HG03280 (cell line): ENCODE data around the gene MYO1D.
A peak's percentile ranks its signal among the peaks of the same experiment; 100 is the strongest.
"Not testable (repeated sequence)": the region's sequence is repeated elsewhere in the genome, so short reads cannot be mapped to it uniquely, and the experiment has no call there.

Source experiments
- ATAC-seq: cut with Tn5 transposase; IDR thresholded peaks from one replicate; pipeline ENCODE4 v1.9.1; 2021; ENCODE audit warnings: mild to moderate bottlenecking, moderate library complexity; ENCODE audit not compliant: unreplicated experiment

The MYO1D gene

DNA sequence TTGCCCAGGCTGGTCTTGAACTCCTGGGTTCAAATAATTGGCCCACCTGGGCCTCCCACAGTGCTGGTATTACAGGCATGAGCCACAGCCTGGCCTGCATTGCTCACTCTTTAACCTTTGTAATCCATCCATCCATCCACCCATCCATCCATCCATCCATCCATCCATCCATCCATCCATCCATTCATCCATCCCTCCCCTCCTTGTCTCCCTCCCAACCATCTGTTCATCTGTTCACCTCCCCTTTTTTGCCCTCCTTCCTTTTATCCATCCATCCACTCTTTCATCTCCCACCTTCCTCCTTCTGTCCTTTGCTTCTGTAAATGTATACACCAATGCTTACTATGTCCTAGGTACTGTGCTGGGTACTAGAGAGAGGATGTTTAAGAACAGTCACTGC, 324.6 kb downstream of the MYO1D start:
- no peak for ATAC-seq

DNA sequence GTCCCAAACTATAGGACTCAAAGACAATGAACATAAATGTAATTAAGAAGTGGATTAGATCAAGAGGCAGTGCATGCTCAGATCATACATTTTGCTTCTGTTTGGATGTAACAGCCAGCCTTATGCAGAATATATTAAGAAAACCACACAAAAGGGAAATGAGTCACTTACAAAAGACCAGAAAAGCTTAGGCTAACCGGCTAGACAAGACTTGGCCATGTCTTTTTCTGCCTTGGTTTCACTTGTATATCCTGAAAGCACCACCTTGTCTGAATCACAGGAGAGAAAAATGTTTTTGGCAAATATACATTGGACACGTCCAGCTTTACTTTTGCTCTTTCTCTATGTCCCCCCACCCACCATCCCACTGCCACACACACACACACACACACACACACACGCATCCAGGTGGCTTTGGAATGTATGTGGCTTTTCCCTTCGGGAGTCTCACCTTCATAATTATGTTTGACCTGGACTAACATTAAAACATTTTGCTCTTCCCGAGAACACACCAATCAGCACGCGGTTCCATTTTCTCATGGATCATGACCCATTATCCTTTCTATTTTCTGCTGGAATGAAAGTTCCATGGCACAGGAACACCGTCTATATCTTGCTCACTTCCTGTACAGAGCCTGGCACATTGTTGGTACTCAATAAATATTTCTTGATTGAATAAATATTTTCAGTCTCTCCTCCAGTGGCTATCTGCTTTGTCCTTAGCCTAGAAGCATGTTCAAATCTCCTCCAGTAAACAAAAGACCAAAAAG, 325.6 kb downstream of the MYO1D start:
- ATAC-seq, result no peak

DNA sequence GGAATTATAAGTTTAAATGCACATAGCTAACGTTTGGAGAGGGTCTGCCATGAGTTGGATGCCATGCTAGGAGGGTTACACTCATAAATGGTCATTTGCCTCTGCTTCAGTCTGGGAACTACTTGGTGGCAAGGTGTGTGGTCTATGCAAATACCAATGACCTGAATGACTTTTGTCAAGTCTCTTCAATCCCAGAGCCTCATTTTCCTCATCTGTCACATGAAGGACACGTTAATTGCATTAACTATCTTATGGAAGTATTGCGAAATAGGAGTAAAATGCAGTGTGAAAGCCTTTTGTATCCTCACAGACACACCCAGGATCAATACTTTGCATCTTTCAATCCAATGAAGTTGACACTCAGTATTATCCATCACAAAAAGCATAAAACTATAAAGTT, 327.4 kb downstream of the MYO1D start:
- no peak for ATAC-seq

DNA sequence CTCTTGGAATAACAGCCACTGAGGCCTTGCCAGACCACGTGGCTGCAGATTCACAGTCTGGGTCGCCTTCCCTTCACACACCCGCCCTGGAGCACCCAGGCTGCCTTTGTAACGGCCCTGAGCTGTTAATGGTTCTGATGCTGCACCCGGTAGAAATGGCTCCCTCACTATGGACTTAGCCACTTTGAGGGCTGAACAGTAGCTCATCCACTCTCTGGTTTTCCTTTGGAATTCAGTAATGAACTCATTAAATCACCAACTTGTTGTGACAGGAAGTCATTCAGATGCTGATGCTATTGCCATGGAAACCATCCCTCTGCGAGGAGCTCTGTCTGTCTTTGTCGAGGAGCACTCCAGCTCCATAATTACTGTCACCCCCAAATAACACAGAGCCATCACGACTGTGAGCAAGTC, 330.9 kb downstream of the MYO1D start:
- no peak for ATAC-seq

DNA sequence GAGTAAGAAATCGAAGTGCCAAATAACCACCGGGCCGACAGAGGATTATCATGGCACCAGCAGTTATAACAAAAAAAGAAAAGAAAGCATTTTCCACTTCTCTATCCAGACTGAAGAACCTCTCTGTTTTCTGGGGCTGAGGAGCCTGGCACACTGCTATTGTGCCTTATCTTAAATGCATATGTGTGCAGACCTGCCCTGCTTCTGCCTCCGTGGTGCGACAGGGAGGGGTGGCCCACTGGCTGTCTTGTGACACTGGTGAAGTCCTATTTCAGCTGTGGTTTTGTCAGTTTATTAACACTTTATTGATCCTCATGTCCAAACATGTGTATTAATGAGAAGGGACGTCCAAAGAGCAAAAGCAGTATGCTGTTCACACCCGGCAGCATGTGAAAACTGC, 334.7 kb downstream of the MYO1D start:
- no peak for ATAC-seq

DNA sequence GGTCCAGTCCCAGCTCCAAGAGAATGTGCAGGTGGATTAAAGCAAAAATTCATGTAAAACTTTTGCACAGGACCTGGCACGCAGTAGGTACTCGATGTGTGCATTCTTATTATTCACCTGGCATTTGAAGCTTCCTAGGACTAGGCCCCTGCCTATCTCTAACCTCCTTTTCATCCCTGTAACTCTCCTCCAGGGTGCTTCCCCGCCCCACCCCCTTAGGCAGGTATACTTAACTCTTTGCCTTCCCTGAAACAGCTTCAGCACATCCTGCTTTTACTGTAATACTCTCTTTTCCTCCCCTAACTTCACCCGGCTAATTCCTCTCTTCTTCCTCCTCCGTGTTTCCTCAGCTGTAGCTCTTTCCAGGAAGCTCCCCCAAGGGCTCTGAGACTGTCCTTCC, 335.3 kb downstream of the MYO1D start:
- ATAC-seq, result no peak

DNA sequence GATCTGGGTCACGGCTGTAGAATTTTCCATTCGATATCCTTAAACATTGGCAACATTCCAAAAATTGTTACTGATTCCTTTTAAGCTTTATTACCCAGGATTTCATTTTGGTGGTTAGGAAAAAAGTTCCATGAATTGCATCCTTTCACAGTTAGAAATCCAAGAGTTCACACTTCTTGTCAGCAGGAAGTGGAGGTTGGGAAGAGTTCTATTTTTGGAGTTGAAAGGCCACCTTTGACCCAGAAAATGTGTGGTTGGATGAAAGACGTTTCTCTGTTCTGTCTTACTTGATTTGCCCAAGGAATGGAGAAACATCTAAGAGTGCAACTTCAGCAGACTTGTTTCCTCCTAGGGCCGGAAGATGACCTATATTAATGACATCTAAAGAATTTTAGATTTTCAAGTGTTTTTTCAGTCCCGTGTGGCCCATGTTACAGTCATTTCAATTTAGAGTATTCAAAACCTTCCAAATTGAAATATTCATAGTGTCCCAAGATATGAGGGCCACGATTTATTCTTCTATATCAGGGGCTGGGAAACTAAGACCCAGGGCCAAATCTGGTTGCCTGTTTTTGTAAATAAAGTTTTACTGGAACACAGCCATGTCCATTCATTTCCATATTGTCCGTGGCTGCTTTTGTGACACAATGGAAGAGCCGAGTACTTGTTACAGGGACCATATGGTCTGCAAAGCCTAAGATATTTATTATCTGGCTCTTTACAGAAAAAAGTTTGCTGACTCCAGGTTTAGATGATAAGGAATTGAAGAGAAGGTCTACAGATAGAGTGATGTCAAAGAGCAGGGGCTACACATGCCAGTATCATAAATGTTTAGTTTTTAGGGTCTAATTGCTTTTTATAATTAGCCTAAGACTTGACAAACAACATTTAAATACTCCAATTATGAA, 339.9 kb downstream of the MYO1D start:
- no peak for ATAC-seq

DNA sequence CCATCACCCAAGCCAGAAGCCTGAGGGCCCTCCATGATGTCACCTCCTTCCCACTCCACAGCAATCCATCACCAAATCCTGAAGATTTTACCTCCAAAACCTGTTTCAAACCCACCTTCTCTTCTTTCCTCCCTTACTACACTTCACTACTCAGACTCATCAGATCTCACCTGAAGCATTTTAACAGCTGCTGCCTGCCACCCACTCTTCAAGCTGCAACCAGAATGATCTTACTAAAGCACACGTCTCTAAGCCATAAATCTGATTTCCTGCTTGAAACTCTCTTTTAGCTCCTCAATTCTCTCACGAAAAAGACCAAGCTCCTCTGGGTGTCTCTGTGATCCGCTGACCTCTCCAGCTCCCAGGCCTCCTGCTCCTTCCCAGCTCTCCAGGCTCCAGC, 343.6 kb downstream of the MYO1D start:
- no peak for ATAC-seq

DNA sequence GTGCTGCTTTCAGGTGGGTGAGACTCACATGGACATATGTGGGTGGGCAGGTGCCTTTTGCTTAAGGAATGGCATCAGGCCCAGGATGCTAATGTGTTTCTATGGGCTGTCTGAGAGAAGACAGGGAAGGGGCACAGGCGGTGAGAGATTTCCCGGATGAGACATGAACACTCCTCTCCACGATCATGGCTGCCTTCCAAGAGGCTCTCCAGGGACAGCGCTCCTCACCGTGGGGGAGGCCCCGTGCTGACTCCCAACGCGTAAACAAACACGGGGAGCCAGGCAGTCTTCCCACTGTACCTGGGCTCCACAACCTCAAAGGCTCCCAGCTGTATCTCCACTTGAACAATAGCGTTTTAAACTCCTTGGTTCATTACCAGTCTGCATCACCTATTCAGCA, 347.3 kb downstream of the MYO1D start:
- no peak for ATAC-seq

DNA sequence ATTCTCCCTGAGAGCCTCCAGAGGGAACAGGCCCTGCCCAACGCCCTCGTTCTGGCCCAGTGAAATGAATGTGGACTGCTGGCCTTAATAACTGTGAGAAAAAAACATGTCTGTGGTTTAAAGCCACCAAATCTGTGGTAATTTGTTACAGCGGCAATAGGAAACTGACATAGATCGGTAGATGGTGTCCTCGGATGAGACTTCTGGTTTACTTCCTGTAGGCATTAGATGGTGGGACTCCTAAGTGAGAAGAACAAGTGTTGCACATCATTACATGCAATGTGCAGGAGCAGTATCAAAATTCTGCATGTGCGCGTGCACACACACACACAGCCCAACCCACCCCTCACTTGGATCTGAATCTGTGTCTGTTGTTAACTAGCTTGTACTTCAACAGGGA, 348.1 kb downstream of the MYO1D start:
- no peak for ATAC-seq

DNA sequence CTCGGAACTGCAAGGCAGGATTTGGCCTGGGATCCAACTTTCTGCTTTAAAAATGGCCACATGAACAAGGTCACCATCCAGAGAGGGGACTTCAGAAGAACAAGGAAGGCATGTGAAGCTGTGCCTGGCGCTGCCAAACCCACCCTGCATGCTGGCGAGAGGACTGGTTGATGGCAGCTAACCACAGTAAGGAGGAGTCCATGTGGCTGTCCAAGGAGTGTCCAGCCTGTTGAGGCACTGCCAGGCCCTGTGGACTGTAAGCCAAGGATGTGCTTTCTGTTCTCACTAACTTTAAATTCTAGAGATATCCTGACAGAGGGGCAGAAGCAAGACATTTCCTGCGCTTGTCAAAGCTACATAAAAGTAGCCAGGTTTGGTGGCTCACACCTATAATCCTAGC, 349.8 kb downstream of the MYO1D start:
- no peak for ATAC-seq

DNA sequence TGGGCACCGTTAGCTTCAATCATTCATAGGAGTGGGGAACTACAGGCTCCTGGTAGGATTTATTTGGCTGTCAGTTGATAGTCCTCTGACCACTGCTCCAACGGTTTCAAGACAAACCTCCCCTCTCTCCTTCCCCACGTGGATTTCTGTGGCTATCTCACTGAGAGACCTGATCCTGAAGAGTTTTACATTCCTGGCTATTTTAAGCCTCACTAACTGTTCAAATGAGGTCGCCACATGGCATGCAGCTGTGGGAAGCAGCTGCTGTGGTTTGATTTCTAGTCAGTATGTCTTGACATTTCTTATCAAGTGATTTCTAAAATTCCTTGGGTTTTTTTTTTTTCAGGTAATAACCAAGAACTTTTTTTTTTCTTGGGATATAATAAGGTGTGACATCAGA, 351.8 kb downstream of the MYO1D start:
- ATAC-seq, result no peak

DNA sequence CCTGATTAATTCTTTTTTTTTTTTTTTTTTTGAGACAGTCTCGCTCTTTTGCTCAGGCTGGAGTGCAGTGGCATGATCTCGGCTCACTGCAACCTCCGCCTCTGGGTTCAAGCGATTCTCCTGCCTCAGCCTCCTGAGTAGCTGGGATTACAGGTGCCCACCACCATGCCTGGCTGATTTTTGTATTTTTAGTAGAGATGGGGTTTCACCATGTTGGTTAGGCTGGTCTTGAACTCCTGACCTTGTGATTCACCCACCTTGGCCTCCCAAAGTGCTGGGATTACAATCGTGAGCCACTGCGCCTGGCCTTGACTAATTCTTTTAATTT, 352.4 kb downstream of the MYO1D start:
- not testable (repeated sequence) for ATAC-seq

DNA sequence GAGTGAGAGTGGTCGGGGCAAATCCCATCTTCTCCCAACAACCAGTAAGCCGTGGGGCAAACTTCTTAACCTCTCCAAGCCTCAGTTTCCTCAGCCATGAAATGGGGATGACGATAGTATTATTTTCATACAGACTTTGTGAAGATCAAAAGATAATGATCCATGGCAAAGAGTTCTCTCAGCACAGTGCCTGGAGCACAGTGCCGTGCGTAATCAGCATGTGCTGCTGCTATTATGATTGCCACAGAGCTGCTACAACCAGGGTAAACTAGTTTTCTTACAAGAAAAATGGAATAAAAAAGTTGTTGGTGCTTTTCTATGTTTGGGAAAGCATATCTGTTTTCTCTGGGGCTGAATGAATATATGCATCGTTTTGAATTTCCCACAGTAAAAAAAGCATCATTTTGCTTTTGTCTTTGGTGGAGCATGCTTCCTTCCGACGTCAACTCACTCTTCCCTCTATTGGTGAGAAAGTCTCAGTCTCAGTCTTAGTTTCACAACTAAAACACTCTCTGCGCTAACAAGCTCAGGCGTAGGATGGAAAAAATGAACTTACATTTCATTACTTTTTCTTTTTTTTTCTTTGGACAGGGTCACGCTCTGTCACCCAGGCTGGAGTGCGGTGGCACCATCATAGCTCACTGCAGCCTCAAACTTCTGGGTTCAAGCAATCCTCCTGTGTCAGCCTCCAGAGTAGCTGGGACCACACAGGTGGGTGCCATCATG, 352.9 kb downstream of the MYO1D start:
- no peak for ATAC-seq

DNA sequence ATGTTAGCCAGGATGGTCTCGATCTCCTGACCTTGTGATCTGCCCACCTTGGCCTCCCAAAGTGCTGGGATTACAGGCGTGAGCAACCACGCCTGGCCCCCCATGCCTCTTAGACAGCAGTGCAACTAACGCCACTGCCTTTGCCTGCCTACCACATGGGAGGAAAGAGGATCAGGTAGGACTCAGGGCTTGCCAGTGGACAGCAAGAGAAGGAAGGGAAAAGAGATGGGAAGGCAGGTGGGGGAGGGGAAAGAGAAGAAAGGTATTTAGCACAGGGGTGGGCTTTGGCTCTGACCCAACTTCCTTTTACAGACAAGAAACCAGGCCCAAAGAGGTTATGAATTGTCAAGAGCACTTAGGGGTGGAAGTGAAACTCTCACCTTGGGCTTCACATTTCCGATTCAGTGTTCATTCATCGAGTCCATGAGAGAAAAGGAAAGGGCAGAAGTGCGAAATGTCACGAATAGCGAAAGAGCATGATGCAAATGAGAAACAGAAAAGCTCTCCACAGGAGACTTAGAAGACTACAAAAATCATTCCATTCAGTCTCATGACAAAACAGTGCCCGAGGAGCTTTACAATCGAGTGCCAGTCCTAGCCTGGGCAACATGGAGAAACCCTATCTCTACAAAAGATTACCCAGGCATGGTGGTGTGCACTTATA, 353.8 kb downstream of the MYO1D start:
- ATAC-seq, result peak; percentile 44

DNA sequence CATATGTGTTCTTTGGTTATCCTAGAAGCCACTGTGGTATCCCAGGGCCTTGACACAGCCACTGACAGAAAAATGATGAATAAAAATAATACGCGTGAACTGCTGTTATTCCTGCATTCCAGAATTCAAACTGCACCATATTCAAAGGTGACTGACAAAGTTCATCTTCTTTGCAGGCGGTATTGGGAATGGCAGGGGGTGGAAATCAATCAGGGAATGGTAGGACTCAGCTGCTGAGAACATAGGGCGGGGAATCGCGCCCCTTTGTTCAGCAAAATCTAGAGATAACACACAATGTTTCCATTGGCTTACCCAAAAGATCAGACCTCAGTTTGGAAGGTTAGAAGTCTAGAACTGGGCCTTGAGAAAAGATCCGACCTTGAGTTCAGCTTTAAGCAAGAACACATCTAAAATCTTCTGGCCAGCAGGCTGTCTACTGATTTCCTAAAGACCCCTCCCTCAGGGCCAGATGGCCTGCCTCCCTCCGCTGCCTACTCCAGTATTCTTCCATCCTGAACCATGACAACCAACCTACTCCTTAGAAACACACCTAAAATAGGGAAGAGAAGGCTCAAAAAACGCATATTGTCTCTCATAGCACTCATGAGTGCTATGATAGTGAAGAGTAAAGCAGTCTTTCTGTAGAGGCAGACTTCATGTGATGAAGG, 356.1 kb downstream of the MYO1D start:
- no peak for ATAC-seq

DNA sequence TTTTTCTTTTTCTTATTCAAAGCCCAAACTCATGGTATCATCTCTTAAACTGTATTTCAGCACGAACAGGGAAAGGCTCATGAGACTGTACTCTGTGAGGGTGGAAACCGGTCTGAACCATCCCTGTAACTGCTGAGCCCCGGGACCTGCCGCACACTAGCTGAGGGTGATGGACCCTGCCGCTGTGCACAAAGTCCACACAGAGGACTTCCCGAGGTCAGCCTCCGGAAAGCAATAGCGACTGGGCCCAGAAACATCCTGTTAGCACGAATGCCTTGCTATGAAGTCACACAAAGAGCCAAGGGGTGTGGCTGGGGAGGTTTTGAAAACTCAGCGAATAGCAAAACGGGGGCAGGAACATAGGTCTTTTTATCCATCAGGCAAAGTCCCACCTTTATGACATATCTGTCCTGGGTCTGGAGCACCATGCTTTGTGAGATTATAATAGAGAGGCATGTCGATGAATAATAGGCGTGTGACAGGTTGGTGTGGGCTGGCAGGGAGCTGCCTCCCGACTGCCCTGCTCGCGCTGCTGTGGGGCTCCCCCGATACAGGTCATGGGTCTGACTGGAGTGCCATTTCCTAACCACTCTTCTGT, 356.7 kb downstream of the MYO1D start:
- no peak for ATAC-seq

DNA sequence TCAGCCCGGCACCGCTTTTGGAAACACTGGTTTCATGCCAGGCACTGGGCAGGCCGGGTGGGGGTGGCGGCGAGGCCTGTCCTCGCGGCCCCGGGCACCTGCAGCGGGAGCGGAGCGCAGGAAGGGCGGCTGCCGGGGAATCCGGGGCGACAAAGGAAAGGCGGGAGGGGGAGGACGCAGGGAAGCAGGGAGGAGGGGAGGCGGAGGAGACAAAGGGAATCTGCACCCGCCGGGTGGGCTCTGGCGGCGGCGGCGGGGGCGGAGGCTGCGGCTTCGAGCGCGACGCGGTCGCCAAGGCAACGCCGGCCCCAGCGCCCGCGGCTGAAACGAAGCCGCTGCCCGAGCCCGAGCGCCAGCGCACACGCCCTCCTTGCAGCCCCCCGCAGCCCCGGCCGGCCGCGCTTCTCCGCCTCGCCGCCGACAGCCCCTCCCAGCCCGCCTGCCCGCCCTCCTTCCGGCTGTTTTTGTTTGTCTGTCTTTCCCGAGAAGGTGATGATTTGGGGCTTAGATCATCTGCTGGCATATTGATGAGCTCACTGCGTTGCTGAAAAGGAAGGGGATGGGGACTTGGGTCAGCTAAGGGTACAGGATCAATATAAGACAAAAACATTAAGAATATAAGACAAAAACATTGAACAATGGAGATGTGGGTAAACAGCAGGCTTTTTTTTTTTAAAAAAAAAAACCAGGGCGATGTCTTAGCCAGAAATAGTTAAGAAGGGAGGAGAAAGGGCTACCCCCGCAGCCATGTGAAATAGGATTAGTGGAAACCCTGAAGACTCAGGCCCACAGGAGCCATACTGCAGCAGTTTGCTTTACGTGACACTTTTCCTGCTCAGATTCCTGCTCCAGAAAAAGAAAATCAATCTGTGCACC, 357.5 kb downstream of the MYO1D start:
- no peak for ATAC-seq

DNA sequence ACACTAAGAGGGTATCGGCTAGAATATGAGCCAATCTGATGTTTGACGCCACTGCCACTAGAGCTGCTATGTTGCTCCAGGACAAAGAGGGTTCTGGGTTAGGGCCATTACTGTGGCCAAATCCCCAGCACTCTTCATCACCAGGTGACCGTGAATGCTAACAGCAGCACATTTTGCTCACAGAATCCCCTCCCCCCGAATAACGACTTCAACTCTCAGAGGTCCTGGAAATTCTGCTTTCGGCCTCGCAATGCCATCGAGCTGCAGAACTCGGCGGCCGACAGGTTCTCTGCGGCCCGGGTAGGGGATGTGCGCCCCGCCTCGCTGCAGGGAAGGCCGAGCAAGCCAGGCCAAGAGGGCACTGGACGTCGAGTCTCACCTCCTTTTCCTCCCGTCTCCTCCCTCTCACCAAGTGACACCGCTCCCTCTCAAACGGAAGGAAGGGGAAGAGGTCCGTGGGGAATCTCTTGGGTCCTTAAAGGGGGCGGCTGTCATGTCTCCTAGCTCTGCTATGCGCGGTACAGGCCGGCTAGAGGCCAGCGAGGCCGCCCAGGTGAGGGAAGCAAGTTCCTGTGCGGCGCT, 358.2 kb downstream of the MYO1D start:
- no peak for ATAC-seq
